ENCODE data around the gene FAM76A. TPM values are rescaled to one million over a fixed set of nuclear protein-coding genes. Genes with fewer than 3 reads are reported as not detected.
"Not testable (repeated sequence)": the region's sequence is repeated elsewhere in the genome, so short reads cannot be mapped to it uniquely, and the experiment has no call there.

Gene FAM76A
- total RNA-seq, 1 donor, result 10.2 TPM

GRCh38 chr1:27773826-27774445, 48.2 kb downstream of the FAM76A start:
- peak in 1 of 3 donors; percentile 72 for DNase-seq (ENCODE audit: low read depth in 2 of 3, low spot score in 2 of 3)

GRCh38 chr1:27774654-27775053, 48.9 kb downstream of the FAM76A start:
- DNase-seq (ENCODE audit: low read depth in 2 of 3, low spot score in 2 of 3), result no peak

- not testable (repeated sequence) for DNase-seq (ENCODE audit: low read depth in 2 of 3, low spot score in 2 of 3)
These were observed 49.6 kb downstream of the FAM76A start for GRCh38 chr1:27775336-27775735.

- not testable (repeated sequence) for DNase-seq (ENCODE audit: low read depth in 2 of 3, low spot score in 2 of 3)
These were observed 50.5 kb downstream of the FAM76A start for GRCh38 chr1:27776276-27776675.

- no peak for DNase-seq (ENCODE audit: low read depth in 2 of 3, low spot score in 2 of 3)
These were observed 52.3 kb downstream of the FAM76A start for GRCh38 chr1:27778056-27778455.

GRCh38 chr1:27779122-27779521, 53.4 kb downstream of the FAM76A start:
- DNase-seq (ENCODE audit: low read depth in 2 of 3, low spot score in 2 of 3), result no peak

GRCh38 chr1:27782950-27783349, 57.2 kb downstream of the FAM76A start:
- DNase-seq (ENCODE audit: low read depth in 2 of 3, low spot score in 2 of 3), result no peak

GRCh38 chr1:27784700-27785099, 58.9 kb downstream of the FAM76A start:
- no peak for DNase-seq (ENCODE audit: low read depth in 2 of 3, low spot score in 2 of 3)

GRCh38 chr1:27785781-27786455, 60.2 kb downstream of the FAM76A start:
- no peak for DNase-seq (ENCODE audit: low read depth in 2 of 3, low spot score in 2 of 3)

- DNase-seq (ENCODE audit: low read depth in 2 of 3, low spot score in 2 of 3), result no peak
These were observed 62.1 kb downstream of the FAM76A start for GRCh38 chr1:27787895-27788294.

- DNase-seq (ENCODE audit: low read depth in 2 of 3, low spot score in 2 of 3), result peak in 2 of 3 donors; percentile 39 to 53
These were observed 63.8 kb downstream of the FAM76A start for GRCh38 chr1:27789540-27790041.

- not testable (repeated sequence) for DNase-seq (ENCODE audit: low read depth in 2 of 3, low spot score in 2 of 3)
These were observed 64.5 kb downstream of the FAM76A start for GRCh38 chr1:27790270-27790669.

- DNase-seq (ENCODE audit: low read depth in 2 of 3, low spot score in 2 of 3), result no peak
These were observed 69.8 kb downstream of the FAM76A start for GRCh38 chr1:27795601-27796000.

GRCh38 chr1:27804791-27805190, 79.0 kb downstream of the FAM76A start:
- DNase-seq (ENCODE audit: low read depth in 2 of 3, low spot score in 2 of 3), result no peak

GRCh38 chr1:27806758-27807157, 81.0 kb downstream of the FAM76A start:
- DNase-seq (ENCODE audit: low read depth in 2 of 3, low spot score in 2 of 3), result no peak

GRCh38 chr1:27807385-27807784, 81.6 kb downstream of the FAM76A start:
- no peak for DNase-seq (ENCODE audit: low read depth in 2 of 3, low spot score in 2 of 3)

GRCh38 chr1:27808131-27808530, 82.4 kb downstream of the FAM76A start:
- DNase-seq (ENCODE audit: low read depth in 2 of 3, low spot score in 2 of 3), result not testable (repeated sequence)

- no peak for DNase-seq (ENCODE audit: low read depth in 2 of 3, low spot score in 2 of 3)
These were observed 84.1 kb downstream of the FAM76A start for GRCh38 chr1:27809883-27810282.

GRCh38 chr1:27811741-27812500, 86.2 kb downstream of the FAM76A start:
- DNase-seq (ENCODE audit: low read depth in 2 of 3, low spot score in 2 of 3), result no peak

Measured in hematopoietic multipotent progenitor cell (in vitro differentiated cells).